HepG2 (cell line): ENCODE measurements around the gene FBRSL1. TPM values are rescaled to one million over a fixed set of nuclear protein-coding genes. Genes with fewer than 3 reads are reported as not detected.
A peak's percentile ranks its signal among the peaks of the same experiment; 100 is the strongest.

Source experiments
- ATAC-seq: fragments of 200-7000 bp; cut with Tn5 transposase; 3 replicates; pipeline ENCODE4 v1.9.1; 2020; ENCODE audit warnings: mild to moderate bottlenecking, moderate library complexity
- BruUV-seq: library from RNA; stranded (reverse); fragments of 400-500 nt; replicated peaks from 2 replicates; lab custom pipeline; 2021; lab: Mats Ljungman, UMichigan
- CTCF ChIA-PET: fragments of 300-600 bp; formaldehyde crosslinking; extraction: SDS; loops from one replicate; lab custom pipeline; 2021; ENCODE audit warnings: low total read pairs, inconsistent platforms, low intra/inter-chr PET ratio; lab: Yijun Ruan, JAX
- POLR2A ChIA-PET: fragments of 350-600 bp; sonication (Branson Sonifier 250); formaldehyde crosslinking; loops from one replicate; lab custom pipeline; 2020; ENCODE audit warnings: antibody characterized with exemption, inconsistent platforms; lab: Yijun Ruan, JAX
- DNase-seq: peaks from one replicate; pipeline ENCODE4 v3.0.0-alpha.2; 2015; ENCODE audit warnings: low spot score
- FAIRE-seq: peaks from 3 replicates; lab custom pipeline; 2011; peaks lifted over from hg19 to GRCh38; lab: Jason Lieb, UNC
- H2AFZ ChIP-seq: one replicate; pipeline ENCODE4 v1.6.1; 2011; ENCODE audit warnings: low read length, inconsistent platforms
- H3K27ac ChIP-seq: fragments of 300-600 bp; 3 replicates; pipeline ENCODE4 v1.8.0; 2011; ENCODE audit warnings: mixed run types, mild to moderate bottlenecking, mixed read lengths, low read length, inconsistent platforms; ENCODE audit not compliant: insufficient read depth; ENCODE audit errors: extremely low read length
- H3K27me3 ChIP-seq, 2 experiments: fragments of 200-600 bp in 1 of 2; 2 replicates in 1 of 2; 3 replicates in 1 of 2; pipeline versions ENCODE4 v1.6.0 to v1.8.0; 2011; ENCODE audit warnings: low read length in 2 of 2, mild to moderate bottlenecking in 2 of 2, moderate library complexity in 2 of 2, inconsistent platforms in 1 of 2; ENCODE audit not compliant: insufficient read depth in 2 of 2, control insufficient read depth in 1 of 2
- H3K36me3 ChIP-seq, 2 experiments: fragments of 200-600 bp in 1 of 2; replicated peaks in 1 of 2; 2 replicates in 1 of 2; 3 replicates in 1 of 2; pipeline versions ENCODE4 v1.5.1 to v1.8.0; 2011; ENCODE audit warnings: low read length in 2 of 2, inconsistent platforms in 1 of 2; ENCODE audit not compliant: insufficient read depth in 2 of 2, control insufficient read depth in 1 of 2
- H3K4me1 ChIP-seq: 2 replicates; pipeline ENCODE4 v1.5.1; 2012; ENCODE audit warnings: low read length, inconsistent platforms; ENCODE audit not compliant: insufficient read depth
- H3K4me2 ChIP-seq: 2 replicates; pipeline ENCODE4 v1.6.0; 2011; ENCODE audit warnings: low read depth, low read length, inconsistent platforms
- H3K4me3 ChIP-seq, 3 experiments: fragments of 200-600 bp in 1 of 3; sonication (generic), shearing (Covaris generic) in 1 of 3; replicated peaks in 1 of 3; 2 replicates each; pipeline ENCODE4 v1.5.1; 2011 to 2016; ENCODE audit warnings: low read length in 3 of 3, inconsistent platforms in 2 of 3, low read depth in 2 of 3, mild to moderate bottlenecking in 2 of 3, control low read depth in 1 of 3, mixed read lengths in 1 of 3; ENCODE audit not compliant: insufficient read depth in 1 of 3
- H3K79me2 ChIP-seq: one replicate; pipeline ENCODE4 v1.6.1; 2011; ENCODE audit warnings: low read length, inconsistent platforms; ENCODE audit not compliant: insufficient read depth
- H3K9ac ChIP-seq: 2 replicates; pipeline ENCODE4 v1.6.0; 2011; ENCODE audit warnings: mild to moderate bottlenecking, low read depth, low read length, inconsistent platforms; ENCODE audit not compliant: insufficient read depth
- H3K9me3 ChIP-seq: 2 replicates; pipeline ENCODE4 v1.5.1; 2012; ENCODE audit warnings: mild to moderate bottlenecking, low read length
- H4K20me1 ChIP-seq: 2 replicates; pipeline ENCODE4 v1.6.0; 2011; ENCODE audit warnings: inconsistent platforms, mild to moderate bottlenecking, low read length, moderate library complexity; ENCODE audit not compliant: insufficient read depth
- ADNP ChIP-seq: sonication (generic); formaldehyde crosslinking; IDR thresholded peaks from 2 replicates; pipeline ENCODE4 v1.4.0; 2020; ENCODE audit warnings: missing genetic modification reagents
- AGO2 ChIP-seq: fragments of 200-400 bp; formaldehyde crosslinking; optimal IDR thresholded peaks from 2 replicates; pipeline ENCODE3; 2017; ENCODE audit warnings: mild to moderate bottlenecking, low read depth, low read length, moderate library complexity
- CEBPB ChIP-seq: IDR thresholded peaks from 2 replicates; pipeline ENCODE4 v1.6.1; 2011; ENCODE audit warnings: low read depth, low read length, improper control_type of control experiment, borderline replicate concordance
- PRPF4 ChIP-seq: fragments of 200-400 bp; formaldehyde crosslinking; IDR thresholded peaks from 2 replicates; pipeline ENCODE4 v1.6.1; 2016; ENCODE audit warnings: low read length, low read depth; ENCODE audit not compliant: poor library complexity, severe bottlenecking
- ZNF121 ChIP-seq: sonication (generic); formaldehyde crosslinking; IDR thresholded peaks from 2 replicates; pipeline ENCODE4 v1.5.0; 2020; ENCODE audit warnings: mild to moderate bottlenecking, missing genetic modification reagents
- ZNF713 ChIP-seq: sonication (generic); formaldehyde crosslinking; IDR thresholded peaks from 2 replicates; pipeline ENCODE4 v1.4.0; 2020; ENCODE audit warnings: mild to moderate bottlenecking, missing genetic modification reagents
- ZNF773 ChIP-seq: sonication (generic); formaldehyde crosslinking; IDR thresholded peaks from 2 replicates; pipeline ENCODE4 v1.4.0; 2020; ENCODE audit warnings: missing genetic modification reagents, borderline replicate concordance
- WGBS: methylation state at CpG from one replicate; pipeline ENCODE4 v1.1.6; 2017; ENCODE audit warnings: low lambda C conversion rate; 5-methylcytosine and 5-hydroxymethylcytosine counted together
- in situ Hi-C: cut with HindIII; loops from 2 replicates; pipeline ENCODE4 v1.10.0; 2017; ENCODE audit warnings: low pct_unique_long_range_greater_than_20kb; ENCODE audit not compliant: extremely low pct_ligation_motif_present
- intact Hi-C: fragments of 100-400 bp; cut with micrococcal nuclease; formaldehyde crosslinking; loops from one replicate; pipeline ENCODE4 v1.10.0; 2022; ENCODE audit not compliant: unreplicated experiment
- polyA plus RNA-seq, 8 experiments: library from polyadenylated mRNA; depleted of rRNA in 3 of 8; stranded (reverse) in 7 of 8; unstranded in 1 of 8; fragments of >200 nt; fragmentation: Illumina TruSeq in 4 of 8; extraction: Trizol in 4 of 8; gene quantifications; 2 replicates each; pipeline versions ENCODE4 v1.2.1 to v1.2.3, GENCODE V29; 2011 to 2016; ENCODE audit warnings: low read depth in 4 of 8, missing spikeins in 1 of 8, mixed read lengths in 1 of 8; ENCODE audit not compliant: insufficient read depth in 1 of 8
- total RNA-seq, 5 experiments: library from RNA; depleted of rRNA; stranded (reverse); fragments of >200 nt; fragmentation: Illumina TruSeq; extraction: Trizol; gene quantifications; 2 replicates each; pipeline ENCODE4 v1.2.3, GENCODE V29; 2016; ENCODE audit warnings: low read depth in 1 of 5

FBRSL1 gene
- total and polyA plus RNA-seq, 2 of the 13 experiments (the other 11 are each of a cell fraction or from before 2014, with no cell fraction given) = 3.6 to 7.9 TPM

GRCh38 chr12:132503618-132504204 is 13.8 kb downstream of the FBRSL1 start:
- in situ Hi-C loops (no loop called here), intact Hi-C loops (no loop called here)
- no peak overlapping the region for H3K4me3 ChIP-seq
- H3K4me1 ChIP-seq = peaks cover 32% of the 10 kb centered on the region
- H4K20me1 ChIP-seq = peaks cover 84% of the 10 kb centered on the region
- no peak for TF ChIP-seq PRPF4
- ChIA-PET CTCF (no interaction called here), POLR2A (no interaction called here)
- no peak overlapping the region for H2AFZ ChIP-seq
- H3K27me3 ChIP-seq = no peaks in the 10 kb centered on the region
- no peak overlapping the region for H3K27ac ChIP-seq
- BruUV-seq = no TSS peak
- no peaks in the 10 kb centered on the region for H3K9me3 ChIP-seq
- no peak for DNase-seq
- no peak overlapping the region for H3K9ac ChIP-seq
- H3K79me2 ChIP-seq = peaks cover 68% of the 10 kb centered on the region
- H3K36me3 ChIP-seq = peaks cover 0 to 2% of the 10 kb centered on the region in 2 experiments; a peak in 2 of 5 replicates
- FAIRE-seq = no peak
- 100% methylated on average over 1 of the region's 5 CpGs for WGBS
- no peak overlapping the region for H3K4me2 ChIP-seq
- ATAC-seq = no peak

DNA sequence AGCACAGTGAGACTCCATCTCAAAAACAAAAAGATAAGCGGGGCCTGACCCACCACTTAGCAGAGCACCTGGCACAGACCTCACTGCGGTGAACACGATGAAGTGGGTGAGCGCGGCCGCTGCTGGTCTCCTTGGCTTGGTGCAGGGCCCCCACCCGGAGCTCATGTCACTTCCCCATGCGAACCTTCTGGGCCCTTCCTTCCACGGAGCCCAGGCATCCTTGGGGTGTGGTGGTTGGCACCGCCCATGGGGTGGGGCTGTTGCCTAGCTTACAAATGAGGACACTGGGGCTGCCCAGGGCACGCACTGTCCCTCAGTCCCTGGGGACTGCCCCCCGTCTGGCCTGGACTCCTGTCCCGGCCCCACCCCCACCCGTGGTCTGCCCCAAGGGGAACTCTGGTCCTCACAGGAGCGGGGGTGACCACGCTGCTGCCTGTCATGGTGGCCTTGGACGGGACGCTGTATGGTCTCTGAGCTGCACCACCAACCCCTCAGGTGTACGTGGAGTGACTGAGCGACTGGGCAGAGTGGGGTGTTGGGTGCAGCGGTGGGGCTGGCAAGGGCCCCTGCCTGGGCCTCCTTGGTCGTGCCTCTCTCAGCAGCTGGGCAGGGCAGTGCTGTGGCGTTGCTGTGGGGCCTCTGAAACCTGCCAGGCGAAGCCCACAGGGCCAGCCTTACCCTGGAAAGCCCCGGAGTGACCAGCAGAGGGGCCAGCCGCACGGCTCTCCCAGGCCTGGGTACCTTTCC is 15.3 kb downstream of the FBRSL1 start:
- Histone ChIP-seq H3K36me3 (peaks cover 0 to 2% of the 10 kb centered on the region in 2 experiments; a peak in 2 of 5 replicates), H3K9me3 (no peaks in the 10 kb centered on the region), H3K4me3 (no peak overlapping the region), H3K79me2 (peaks cover 54% of the 10 kb centered on the region), H2AFZ (no peak overlapping the region), H3K27ac (no peak overlapping the region), H3K9ac (no peak overlapping the region), H3K4me1 (peaks cover 28% of the 10 kb centered on the region), H4K20me1 (peaks cover 72% of the 10 kb centered on the region), H3K4me2 (no peak overlapping the region), H3K27me3 (no peaks in the 10 kb centered on the region)
- DNase-seq = no peak
- intact Hi-C loops = no loop called here
- FAIRE-seq = no peak
- CTCF ChIA-PET = no interaction called here
- WGBS = 100% methylated on average over 5 of the region's 27 CpGs
- POLR2A ChIA-PET = no interaction called here
- in situ Hi-C loops = no loop called here
- BruUV-seq = no TSS peak
- no peak for ATAC-seq
- TF ChIP-seq ZNF121 (CRISPR knock-in tag) (peak; percentile 47; the same call in 1 of the 2 replicates), ZNF773 (no peak), ZNF713 (CRISPR knock-in tag) (no peak), AGO2 (peak; percentile 50), CEBPB (no peak), ADNP (CRISPR knock-in tag) (no peak)
